H1 (cell line): ENCODE results near the gene POMT2. TPM values are rescaled to one million over a fixed set of nuclear protein-coding genes. Genes with fewer than 3 reads are reported as not detected.

Source experiments
- CTCF ChIA-PET: fragments of 300-600 bp; sonication (Branson Sonifier 250); formaldehyde crosslinking; loops from one replicate; lab custom pipeline; 2021; ENCODE audit not compliant: partially characterized antibody; lab: Charles Lee
- POLR2A ChIA-PET: fragments of 300-600 bp; sonication (Branson Sonifier 250); formaldehyde crosslinking; loops from one replicate; lab custom pipeline; 2021; ENCODE audit warnings: inconsistent platforms; ENCODE audit not compliant: partially characterized antibody; lab: Charles Lee
- DNase-seq, 2 experiments: peaks; one replicate each; pipeline versions ENCODE4 v3.0.0 to v3.0.0-alpha.2; 2010 to 2022; ENCODE audit warnings: low spot score in 2 of 2, low read depth in 1 of 2, mixed read lengths in 1 of 2
- FAIRE-seq: peaks from 2 replicates; lab custom pipeline; 2011; peaks lifted over from hg19 to GRCh38; lab: Jason Lieb, UNC
- H2AFZ ChIP-seq: 2 replicates; pipeline ENCODE4 v1.8.1; 2012; ENCODE audit warnings: low read length, inconsistent platforms
- H2AK5ac ChIP-seq: 2 replicates; pipeline ENCODE4 v1.6.1; 2013; ENCODE audit warnings: low read depth, low read length
- H2BK120ac ChIP-seq: replicated peaks from 2 replicates; pipeline ENCODE3; 2013; ENCODE audit warnings: low read depth, low read length, inconsistent platforms
- H2BK12ac ChIP-seq: 2 replicates; pipeline ENCODE4 v1.6.1; 2013; ENCODE audit warnings: low read depth, low read length
- H2BK15ac ChIP-seq: 2 replicates; pipeline ENCODE4 v1.6.1; 2013; ENCODE audit warnings: low read length
- H2BK20ac ChIP-seq: 2 replicates; pipeline ENCODE4 v1.6.1; 2013; ENCODE audit warnings: low read length
- H2BK5ac ChIP-seq: 2 replicates; pipeline ENCODE4 v1.6.1; 2013; ENCODE audit warnings: low read depth, low read length
- H3K14ac ChIP-seq: 2 replicates; pipeline ENCODE4 v1.6.1; 2013; ENCODE audit warnings: inconsistent platforms; ENCODE audit not compliant: insufficient read length
- H3K18ac ChIP-seq: 2 replicates; pipeline ENCODE4 v1.6.1; 2013; ENCODE audit warnings: low read length; ENCODE audit errors: extremely low read depth
- H3K23ac ChIP-seq: 2 replicates; pipeline ENCODE4 v1.6.1; 2013; ENCODE audit warnings: inconsistent platforms; ENCODE audit not compliant: insufficient read length
- H3K23me2 ChIP-seq: 2 replicates; pipeline ENCODE4 v1.6.1; 2013; ENCODE audit warnings: low read depth, low read length
- H3K27ac ChIP-seq: 2 replicates; pipeline ENCODE4 v1.6.1; 2011; ENCODE audit warnings: low read depth, low read length, inconsistent platforms
- H3K27me3 ChIP-seq, 4 experiments: replicated peaks in 1 of 4; 1 replicate in 1 of 4; 2 replicates in 3 of 4; pipeline versions ENCODE4 v1.6.1 to v1.8.1; 2011 to 2013; ENCODE audit warnings: low read length in 3 of 4, mild to moderate bottlenecking in 3 of 4, inconsistent platforms in 2 of 4, mixed read lengths in 2 of 4, moderate library complexity in 1 of 4; ENCODE audit not compliant: control insufficient read depth in 3 of 4, insufficient read depth in 3 of 4; ENCODE audit errors: extremely low read depth in 1 of 4
- H3K36me3 ChIP-seq, 4 experiments: 2 replicates each; pipeline versions ENCODE4 v1.6.1 to v1.8.1; 2011 to 2013; ENCODE audit warnings: mild to moderate bottlenecking in 4 of 4, low read length in 3 of 4, moderate library complexity in 2 of 4, control low read depth in 1 of 4, inconsistent platforms in 1 of 4; ENCODE audit not compliant: insufficient read depth in 4 of 4, control insufficient read depth in 2 of 4
- H3K4ac ChIP-seq: replicated peaks from 2 replicates; pipeline ENCODE3; 2013; ENCODE audit warnings: low read length, low read depth, mixed read lengths, inconsistent platforms; ENCODE audit not compliant: insufficient read length
- H3K4me1 ChIP-seq, 4 experiments: replicated peaks in 1 of 4; 1 replicate in 1 of 4; 2 replicates in 3 of 4; pipeline versions ENCODE4 v1.6.1 to v1.8.1; 2011 to 2013; ENCODE audit warnings: low read length in 3 of 4, inconsistent platforms in 2 of 4, mixed read lengths in 1 of 4; ENCODE audit not compliant: insufficient read depth in 4 of 4, control insufficient read depth in 3 of 4
- H3K4me2 ChIP-seq, 2 experiments: 2 replicates each; pipeline versions ENCODE4 v1.6.1 to v1.8.1; 2011 to 2013; ENCODE audit warnings: low read depth in 2 of 2, low read length in 2 of 2, control low read depth in 1 of 2, inconsistent platforms in 1 of 2, mild to moderate bottlenecking in 1 of 2; ENCODE audit not compliant: insufficient read depth in 1 of 2
- H3K4me3 ChIP-seq, 4 experiments: fragments of 200-600, 300-600 bp in 1 of 4; sonication (generic), shearing (Covaris generic), sonication (Bioruptor Twin) in 1 of 4; 2 replicates each; pipeline versions ENCODE4 v1.5.1 to v1.8.1; 2011 to 2016; ENCODE audit warnings: low read length in 4 of 4, low read depth in 3 of 4, control low read depth in 2 of 4, inconsistent platforms in 2 of 4, mild to moderate bottlenecking in 2 of 4, mixed read lengths in 1 of 4, moderate library complexity in 1 of 4; ENCODE audit not compliant: insufficient read depth in 2 of 4; ENCODE audit errors: extremely low read depth in 1 of 4
- H3K56ac ChIP-seq: replicated peaks from 2 replicates; pipeline ENCODE3; 2013; ENCODE audit warnings: low read depth, mild to moderate bottlenecking, mixed read lengths, low read length, inconsistent platforms; ENCODE audit not compliant: insufficient read length
- H3K79me1 ChIP-seq: 2 replicates; pipeline ENCODE4 v1.6.1; 2013; ENCODE audit warnings: low read depth, low read length, control low read depth
- H3K79me2 ChIP-seq, 2 experiments: 2 replicates each; pipeline versions ENCODE4 v1.6.1 to v1.8.1; 2012 to 2013; ENCODE audit warnings: low read length in 2 of 2, mild to moderate bottlenecking in 2 of 2, inconsistent platforms in 1 of 2; ENCODE audit not compliant: insufficient read depth in 2 of 2, control insufficient read depth in 1 of 2
- H3K9ac ChIP-seq, 4 experiments: replicated peaks in 1 of 4; 1 replicate in 1 of 4; 2 replicates in 3 of 4; pipeline versions ENCODE4 v1.6.1 to v1.8.1; 2011 to 2013; ENCODE audit warnings: low read depth in 3 of 4, low read length in 3 of 4, control low read depth in 2 of 4, mild to moderate bottlenecking in 2 of 4, moderate library complexity in 2 of 4, inconsistent platforms in 1 of 4; ENCODE audit errors: extremely low read depth in 1 of 4
- H3K9me3 ChIP-seq, 2 experiments: 2 replicates each; pipeline versions ENCODE4 v1.6.1 to v1.8.1; 2012 to 2013; ENCODE audit warnings: mild to moderate bottlenecking in 2 of 2, moderate library complexity in 2 of 2, control low read depth in 1 of 2, inconsistent platforms in 1 of 2, low read depth in 1 of 2, low read length in 1 of 2, mixed read lengths in 1 of 2; ENCODE audit not compliant: insufficient read depth in 2 of 2
- H4K20me1 ChIP-seq, 2 experiments: replicated peaks in 1 of 2; 2 replicates each; pipeline versions ENCODE3 to v1.8.1; 2011 to 2013; ENCODE audit warnings: inconsistent platforms in 2 of 2, low read length in 2 of 2, mild to moderate bottlenecking in 1 of 2; ENCODE audit not compliant: insufficient read depth in 2 of 2, control insufficient read depth in 1 of 2
- H4K5ac ChIP-seq: 2 replicates; pipeline ENCODE4 v1.6.1; 2013; ENCODE audit warnings: low read length, low read depth, mixed read lengths, inconsistent platforms; ENCODE audit not compliant: insufficient read length
- H4K8ac ChIP-seq: 2 replicates; pipeline ENCODE4 v1.8.0; 2013; ENCODE audit warnings: mild to moderate bottlenecking, moderate library complexity, low read length, inconsistent platforms; ENCODE audit not compliant: insufficient read depth; ENCODE audit errors: extremely low read depth
- H4K91ac ChIP-seq: replicated peaks from 2 replicates; pipeline ENCODE3; 2013; ENCODE audit warnings: low read length, mixed read lengths, inconsistent platforms; ENCODE audit not compliant: insufficient read length
- CBX5 ChIP-seq: fragments of 300-800, 300-1000 bp; sonication (generic); IDR thresholded peaks from 2 replicates; pipeline ENCODE4 v1.7.1; 2016; ENCODE audit warnings: antibody characterized with exemption, low read length, low read depth
- CTCF ChIP-seq, 3 experiments: IDR thresholded peaks; 1 replicate in 2 of 3; 2 replicates in 1 of 3; pipeline versions ENCODE4 v1.5.1 to v1.6.1; 2011; ENCODE audit warnings: low read length in 3 of 3, mild to moderate bottlenecking in 3 of 3, inconsistent platforms in 2 of 3, low read depth in 1 of 3, moderate library complexity in 1 of 3; ENCODE audit not compliant: insufficient read depth in 1 of 3; ENCODE audit errors: control extremely low read depth in 1 of 3
- SIRT6 ChIP-seq: IDR thresholded peaks from one replicate; pipeline ENCODE4 v1.7.1; 2012; ENCODE audit warnings: low read length, inconsistent platforms
- TAF7 ChIP-seq: optimal IDR thresholded peaks from 2 replicates; pipeline ENCODE3; 2011; ENCODE audit warnings: low read depth, mild to moderate bottlenecking, inconsistent platforms, low read length, moderate library complexity, borderline replicate concordance
- WGBS, 2 experiments: shearing (Covaris generic) in 1 of 2; methylation state at CpG; one replicate each; pipeline versions ENCODE4 v1.1.6 to v1.1.7; 2013 to 2015; ENCODE audit warnings: low lambda C conversion rate in 2 of 2, mixed read lengths in 2 of 2, inconsistent platforms in 1 of 2, low coverage in 1 of 2, missing lambda C conversion rate in 1 of 2; ENCODE audit not compliant: insufficient replicate concordance in 2 of 2, insufficient coverage in 1 of 2, insufficient read length in 1 of 2; ENCODE audit errors: extremely low coverage in 1 of 2, missing lambda C conversion rate in 1 of 2; 5-methylcytosine and 5-hydroxymethylcytosine counted together
- polyA plus RNA-seq, 7 experiments: library from polyadenylated mRNA; depleted of rRNA in 3 of 7; stranded (reverse) in 5 of 7; unstranded in 2 of 7; fragments of >200 nt in 5 of 7; fragments of 200-250 nt in 2 of 7; gene quantifications; 1 replicate in 5 of 7; 2 replicates in 1 of 7; 4 replicates in 1 of 7; pipeline versions ENCODE4 v1.2.1 to v1.2.3, GENCODE V29; 2011 to 2013; ENCODE audit warnings: missing spikeins in 2 of 7, mixed read lengths in 2 of 7
- total RNA-seq: library from RNA; stranded (reverse); fragmentation: NEBNext Ultra II Directional; extraction: Animal tissue kit (Norgen Biotek cat#: 25700); gene quantifications from 2 replicates; pipeline ENCODE4 v1.2.1, GENCODE V29; 2021

Gene POMT2
- total and polyA plus RNA-seq, 2 of the 8 experiments (the other 6 are each of a cell fraction or from before 2014, with no cell fraction given) = 20.8 to 44.9 TPM

GRCh38 chr14:77276295-77276935 is 44.3 kb downstream of the POMT2 start:
- no peak overlapping the region for H2BK15ac ChIP-seq
- H3K9ac ChIP-seq = no peak overlapping the region
- no peaks in the 10 kb centered on the region for H3K23me2 ChIP-seq
- H3K4me3 ChIP-seq = no peak overlapping the region
- H4K91ac ChIP-seq = no peak overlapping the region
- H4K5ac ChIP-seq = no peak overlapping the region
- peaks cover 0 to under 1% (median 0%) of the 10 kb centered on the region in 4 experiments; a peak in 1 of 7 replicates for H3K4me1 ChIP-seq
- no peaks in the 10 kb centered on the region for H3K79me2 ChIP-seq
- peaks cover 0 to 5% (median 1%) of the 10 kb centered on the region in 4 experiments; a peak in 3 of 8 replicates for H3K36me3 ChIP-seq
- no peak overlapping the region for H3K14ac ChIP-seq
- no peak overlapping the region for H3K4ac ChIP-seq
- H4K8ac ChIP-seq = no peak overlapping the region
- CTCF ChIA-PET = interaction anchor here (0.7 to 5.6 kb wide), 32 partner anchors 9 to 492 kb away, joined by 3 to 32 read pairs (median 5); partner anchors contain the start of gene ZDHHC22
- H2BK12ac ChIP-seq = no peak overlapping the region
- H2BK20ac ChIP-seq = no peak overlapping the region
- 91% methylated on average over 15 of the region's 15 CpGs; no CpG with 5 or more reads in 1 of the 2 experiments for WGBS, 2 experiments
- H3K27ac ChIP-seq = no peak overlapping the region
- no peaks in the 10 kb centered on the region for H3K9me3 ChIP-seq
- H2BK5ac ChIP-seq = no peak overlapping the region
- POLR2A ChIA-PET = interaction anchor here (1.0 kb wide), 1 partner anchor 166 kb away, joined by 4 read pairs; no protein-coding TSS in a partner anchor
- no peak overlapping the region for H2BK120ac ChIP-seq
- no peak for DNase-seq
- TF ChIP-seq TAF7 (no peak), SIRT6 (no peak), CTCF (IDR thresholded peaks at IDR 0.05; ENCODE audit: control extremely low read depth in 1 of 3, insufficient read depth in 1 of 3, low read depth in 1 of 3, low read length in 3 of 3) (peak in 1 of 3 experiments; percentile 8; a peak in 1 of 4 replicates), CBX5 (no peak)
- TF ChIP-seq, all 59 proteins: peak for 1
- Histone ChIP-seq H2AK5ac (no peak overlapping the region), H2AFZ (no peak overlapping the region), H3K23ac (no peak overlapping the region), H3K4me2 (no peak overlapping the region), H3K27me3 (peaks cover 1 to 16% (median 14%) of the 10 kb centered on the region in 4 experiments), H3K18ac (no peak overlapping the region), H4K20me1 (peaks cover 0 to 1% of the 10 kb centered on the region in 2 experiments), H3K79me1 (no peaks in the 10 kb centered on the region), H3K56ac (no peak overlapping the region)
- FAIRE-seq = no peak
